SJCRH30 (cell line): ENCODE results near the gene PRRX2. TPM values are rescaled to one million over a fixed set of nuclear protein-coding genes. Genes with fewer than 3 reads are reported as not detected.

Source experiments
- DNase-seq, 2 experiments: peaks; one replicate each; pipeline ENCODE4 v3.0.0-alpha.2; 2015 to 2020
- H3K27ac ChIP-seq: fragments of 250-450 bp; sonication (Bioruptor Pico); 2 replicates; pipeline ENCODE4 v1.5.1; 2020; ENCODE audit warnings: mild to moderate bottlenecking, moderate library complexity
- H3K27me3 ChIP-seq: fragments of 250-450 bp; sonication (Bioruptor Pico); 2 replicates; pipeline ENCODE4 v1.5.1; 2020; ENCODE audit warnings: mild to moderate bottlenecking, moderate library complexity
- H3K36me3 ChIP-seq: fragments of 250-450 bp; sonication (Bioruptor Pico); 2 replicates; pipeline ENCODE4 v1.5.1; 2020; ENCODE audit warnings: mild to moderate bottlenecking, moderate library complexity
- H3K4me1 ChIP-seq: fragments of 250-450 bp; sonication (Bioruptor Pico); 2 replicates; pipeline ENCODE4 v1.5.1; 2020; ENCODE audit warnings: mild to moderate bottlenecking, moderate library complexity
- H3K4me3 ChIP-seq: fragments of 250-450 bp; sonication (Bioruptor Pico); 2 replicates; pipeline ENCODE4 v1.5.1; 2020; ENCODE audit warnings: mild to moderate bottlenecking, moderate library complexity
- H3K9me3 ChIP-seq: fragments of 250-450 bp; sonication (Bioruptor Pico); replicated peaks from 2 replicates; pipeline ENCODE4 v1.5.1; 2020; ENCODE audit warnings: mild to moderate bottlenecking, moderate library complexity
- total RNA-seq: library from RNA; depleted of rRNA; stranded (reverse); fragments of >200 nt; shearing (Covaris generic); gene quantifications from 2 replicates; pipeline ENCODE4 v1.2.3, GENCODE V29; 2014

Gene PRRX2
- total RNA-seq, 1 experiment from 2014 or later = 0.18 TPM

- Histone ChIP-seq H3K27ac (no peak overlapping the region), H3K36me3 (no peaks in the 10 kb centered on the region), H3K27me3 (peaks cover 7% of the 10 kb centered on the region; the same call in 1 of the 2 replicates), H3K4me3 (no peak overlapping the region), H3K9me3 (no peaks in the 10 kb centered on the region), H3K4me1 (peaks cover 13% of the 10 kb centered on the region; the same call in 1 of the 2 replicates)
- DNase-seq = no peak
These were observed 44.2 kb downstream of the PRRX2 start for GRCh38 chr9:129709438-129710168.

- Histone ChIP-seq H3K4me1 (peaks cover 13% of the 10 kb centered on the region; the same call in 1 of the 2 replicates), H3K9me3 (no peaks in the 10 kb centered on the region), H3K4me3 (no peak overlapping the region), H3K27ac (no peak overlapping the region), H3K36me3 (no peaks in the 10 kb centered on the region), H3K27me3 (peaks cover 3% of the 10 kb centered on the region; the same call in 1 of the 2 replicates)
- no peak for DNase-seq
These were observed 44.7 kb downstream of the PRRX2 start for GRCh38 chr9:129710169-129710453.

- Histone ChIP-seq H3K27ac (peak overlapping the region; percentile 50), H3K4me1 (peaks cover 13% of the 10 kb centered on the region; the same call in 1 of the 2 replicates), H3K27me3 (0 out of 2 replicates have a peak, but pooled peaks cover 3% of the 10 kb centered on the region), H3K9me3 (no peaks in the 10 kb centered on the region), H3K36me3 (no peaks in the 10 kb centered on the region), H3K4me3 (peak overlapping the region; percentile 32)
- peak; percentile 79 to 83 for DNase-seq
These were observed 47.4 kb downstream of the PRRX2 start for GRCh38 chr9:129712634-129713401.

- Histone ChIP-seq H3K4me3 (no peak overlapping the region), H3K27me3 (0 out of 2 replicates have a peak, but pooled peaks cover 3% of the 10 kb centered on the region), H3K4me1 (peaks cover 13% of the 10 kb centered on the region; the same call in 1 of the 2 replicates), H3K9me3 (no peaks in the 10 kb centered on the region), H3K36me3 (no peaks in the 10 kb centered on the region), H3K27ac (no peak overlapping the region)
- DNase-seq = peak in 1 of 2 experiments; percentile 32
These were observed 47.9 kb downstream of the PRRX2 start for GRCh38 chr9:129713402-129713679.

GRCh38 chr9:129714511-129715061, 49.1 kb downstream of the PRRX2 start:
- peaks cover 13% of the 10 kb centered on the region; the same call in 1 of the 2 replicates for H3K4me1 ChIP-seq
- no peaks in the 10 kb centered on the region for H3K9me3 ChIP-seq
- H3K27me3 ChIP-seq = peaks cover 11% of the 10 kb centered on the region; the same call in 1 of the 2 replicates
- no peaks in the 10 kb centered on the region for H3K36me3 ChIP-seq
- DNase-seq = no peak
- no peak overlapping the region for H3K4me3 ChIP-seq
- no peak overlapping the region for H3K27ac ChIP-seq

- Histone ChIP-seq H3K27me3 (peaks cover 11% of the 10 kb centered on the region; the same call in 1 of the 2 replicates), H3K27ac (no peak overlapping the region), H3K4me3 (no peak overlapping the region), H3K4me1 (peaks cover 10% of the 10 kb centered on the region; the same call in 1 of the 2 replicates), H3K9me3 (no peaks in the 10 kb centered on the region), H3K36me3 (no peaks in the 10 kb centered on the region)
- no peak for DNase-seq
These were observed 50.6 kb downstream of the PRRX2 start for GRCh38 chr9:129716091-129716490.

GRCh38 chr9:129717991-129718390, 52.5 kb downstream of the PRRX2 start:
- Histone ChIP-seq H3K27me3 (peaks cover 11% of the 10 kb centered on the region; the same call in 1 of the 2 replicates), H3K27ac (no peak overlapping the region), H3K9me3 (no peaks in the 10 kb centered on the region), H3K4me1 (no peaks in the 10 kb centered on the region; the same call in 1 of the 2 replicates), H3K4me3 (no peak overlapping the region), H3K36me3 (no peaks in the 10 kb centered on the region)
- no peak for DNase-seq

- Histone ChIP-seq H3K4me3 (no peak overlapping the region), H3K27me3 (peaks cover 11% of the 10 kb centered on the region; the same call in 1 of the 2 replicates)
- no peak for DNase-seq
These were observed 53.2 kb downstream of the PRRX2 start for GRCh38 chr9:129718647-129719046.

GRCh38 chr9:129719135-129719534, 53.7 kb downstream of the PRRX2 start:
- Histone ChIP-seq H3K4me3 (no peak overlapping the region), H3K36me3 (no peaks in the 10 kb centered on the region), H3K27ac (no peak overlapping the region), H3K27me3 (peaks cover 9% of the 10 kb centered on the region; the same call in 1 of the 2 replicates), H3K9me3 (no peaks in the 10 kb centered on the region), H3K4me1 (no peaks in the 10 kb centered on the region)
- no peak for DNase-seq

More at GRCh38 chr9:129718647-129719046, 53.2 kb downstream of the PRRX2 start:
- H3K9me3 ChIP-seq = no peaks in the 10 kb centered on the region
- no peaks in the 10 kb centered on the region for H3K36me3 ChIP-seq
- H3K27ac ChIP-seq = no peak overlapping the region
- H3K4me1 ChIP-seq = no peaks in the 10 kb centered on the region

- no peaks in the 10 kb centered on the region for H3K9me3 ChIP-seq
- H3K27me3 ChIP-seq = peaks cover 9% of the 10 kb centered on the region; the same call in 1 of the 2 replicates
- no peaks in the 10 kb centered on the region for H3K4me1 ChIP-seq
- no peak for DNase-seq
- H3K4me3 ChIP-seq = no peak overlapping the region
- H3K27ac ChIP-seq = no peak overlapping the region
- H3K36me3 ChIP-seq = no peaks in the 10 kb centered on the region
These were observed 54.9 kb downstream of the PRRX2 start for GRCh38 chr9:129720181-129720864.

- no peaks in the 10 kb centered on the region for H3K9me3 ChIP-seq
- peak; percentile 35 to 57 for DNase-seq
- no peaks in the 10 kb centered on the region for H3K4me1 ChIP-seq
- no peak overlapping the region for H3K4me3 ChIP-seq
- H3K27me3 ChIP-seq = peaks cover 9% of the 10 kb centered on the region; the same call in 1 of the 2 replicates
- no peak overlapping the region for H3K27ac ChIP-seq
- no peaks in the 10 kb centered on the region for H3K36me3 ChIP-seq
These were observed 55.6 kb downstream of the PRRX2 start for GRCh38 chr9:129720865-129721545.

GRCh38 chr9:129722913-129723312, 57.5 kb downstream of the PRRX2 start:
- no peak overlapping the region for H3K27ac ChIP-seq
- H3K9me3 ChIP-seq = no peaks in the 10 kb centered on the region
- no peak overlapping the region for H3K4me3 ChIP-seq
- H3K4me1 ChIP-seq = peaks cover 8% of the 10 kb centered on the region
- H3K27me3 ChIP-seq = peaks cover 9% of the 10 kb centered on the region; the same call in 1 of the 2 replicates
- no peak for DNase-seq
- no peaks in the 10 kb centered on the region for H3K36me3 ChIP-seq

GRCh38 chr9:129724456-129725190, 59.2 kb downstream of the PRRX2 start:
- no peaks in the 10 kb centered on the region for H3K9me3 ChIP-seq
- H3K27me3 ChIP-seq = peaks cover 10% of the 10 kb centered on the region; the same call in 1 of the 2 replicates
- peaks cover 8% of the 10 kb centered on the region for H3K4me1 ChIP-seq
- no peak overlapping the region for H3K27ac ChIP-seq
- no peak for DNase-seq
- H3K4me3 ChIP-seq = no peak overlapping the region
- no peaks in the 10 kb centered on the region for H3K36me3 ChIP-seq
